GM13976 (cell line): Measurements from ENCODE around the gene TMEM114.

Source experiments
- DNase-seq: peaks from one replicate; pipeline ENCODE4 v3.0.0; 2012; ENCODE audit warnings: low spot score
- CTCF ChIP-seq: IDR thresholded peaks from 2 replicates; pipeline ENCODE4 v1.5.1; 2012; ENCODE audit warnings: borderline replicate concordance, mild to moderate bottlenecking; ENCODE audit not compliant: insufficient read depth; ENCODE audit errors: extremely low read depth, missing control alignments, control extremely low read depth
- in situ Hi-C: fragments of 300-500 bp; cut with MboI; formaldehyde crosslinking; loops from one replicate; pipeline ENCODE4 v1.12.0; 2022; ENCODE audit warnings: low sequenced_read_pairs, mixed read lengths, inconsistent platforms; ENCODE audit not compliant: unreplicated experiment

The TMEM114 gene

DNA sequence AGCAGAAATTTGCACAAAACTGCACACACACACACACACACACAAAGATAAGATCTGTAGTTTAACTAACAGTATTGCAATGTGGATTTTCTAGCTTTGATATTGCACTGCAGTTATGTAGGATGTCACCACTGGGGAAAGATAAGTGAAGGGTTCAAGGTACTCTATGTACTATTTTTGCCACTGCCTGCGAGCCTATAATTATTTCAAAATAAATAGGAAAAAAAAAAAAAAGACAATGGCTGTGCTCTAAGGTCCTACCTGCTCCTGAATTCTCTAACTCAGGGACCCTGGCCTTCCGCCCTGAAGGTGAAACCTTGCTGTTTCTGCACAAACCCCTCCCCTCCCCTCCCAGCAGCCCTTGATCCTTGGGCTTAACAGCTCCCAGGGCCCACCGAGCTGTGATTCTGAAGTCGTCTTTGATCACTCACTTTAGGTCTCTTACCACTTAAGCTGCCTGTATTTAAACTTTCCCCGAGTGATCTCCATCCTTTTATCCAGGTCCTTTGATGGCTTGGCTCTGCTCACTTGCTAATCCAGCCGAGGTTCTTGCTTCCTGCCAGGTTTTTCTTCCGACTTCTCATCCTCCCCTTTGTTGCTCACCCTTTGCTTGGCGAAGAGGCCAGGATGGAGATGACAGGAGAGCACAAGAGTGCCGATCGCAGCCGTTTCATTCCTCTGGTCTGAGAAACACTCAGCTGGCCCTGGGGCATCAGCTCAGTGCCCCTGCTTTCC is 37.7 kb downstream of the TMEM114 start:
- TF ChIP-seq CTCF: no peak
- DNase-seq: no peak
- in situ Hi-C loops: loop anchor here (25.0 kb wide), 1 partner anchor 585 kb away; no protein-coding TSS in a partner anchor

GRCh38 chr16:8551388-8552332 is 38.7 kb downstream of the TMEM114 start:
- in situ Hi-C loops: loop anchor here (25.0 kb wide), 1 partner anchor 586 kb away; no protein-coding TSS in a partner anchor
- no peak for TF ChIP-seq CTCF
- DNase-seq: no peak

DNA sequence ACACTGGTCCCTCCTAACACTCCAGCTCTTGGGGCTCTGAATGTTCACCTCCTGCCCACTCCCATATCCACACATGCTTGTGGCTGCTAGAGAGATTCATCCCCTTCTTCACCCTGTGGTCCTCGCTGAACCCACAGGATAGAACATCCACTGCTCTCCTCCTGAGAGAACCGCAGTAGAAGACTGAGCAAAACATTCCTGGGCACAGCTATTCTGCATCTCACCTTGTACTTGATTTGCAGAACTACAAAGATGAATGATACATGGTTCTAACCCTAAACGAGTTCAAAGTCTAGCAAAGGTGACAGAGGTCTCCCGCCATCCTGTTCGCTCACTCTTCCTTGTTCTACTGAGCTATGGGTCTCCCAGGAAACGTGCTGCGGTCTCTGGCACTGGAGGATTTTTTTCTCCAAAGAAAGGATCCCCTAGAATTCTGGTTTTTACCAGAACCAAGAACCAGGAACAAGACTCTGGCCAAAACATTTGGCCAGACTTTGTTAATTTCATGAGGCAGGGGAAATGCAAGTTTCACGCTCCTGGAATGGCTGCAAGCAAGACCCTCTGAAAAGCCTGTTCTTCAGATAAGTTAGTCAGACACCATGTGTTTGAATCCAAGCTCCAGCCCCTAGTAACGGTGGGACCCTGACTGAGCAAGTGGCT is 39.5 kb downstream of the TMEM114 start:
- in situ Hi-C loops: loop anchor here (25.0 kb wide), 1 partner anchor 586 kb away; no protein-coding TSS in a partner anchor
- no peak for DNase-seq
- no peak for TF ChIP-seq CTCF

DNA sequence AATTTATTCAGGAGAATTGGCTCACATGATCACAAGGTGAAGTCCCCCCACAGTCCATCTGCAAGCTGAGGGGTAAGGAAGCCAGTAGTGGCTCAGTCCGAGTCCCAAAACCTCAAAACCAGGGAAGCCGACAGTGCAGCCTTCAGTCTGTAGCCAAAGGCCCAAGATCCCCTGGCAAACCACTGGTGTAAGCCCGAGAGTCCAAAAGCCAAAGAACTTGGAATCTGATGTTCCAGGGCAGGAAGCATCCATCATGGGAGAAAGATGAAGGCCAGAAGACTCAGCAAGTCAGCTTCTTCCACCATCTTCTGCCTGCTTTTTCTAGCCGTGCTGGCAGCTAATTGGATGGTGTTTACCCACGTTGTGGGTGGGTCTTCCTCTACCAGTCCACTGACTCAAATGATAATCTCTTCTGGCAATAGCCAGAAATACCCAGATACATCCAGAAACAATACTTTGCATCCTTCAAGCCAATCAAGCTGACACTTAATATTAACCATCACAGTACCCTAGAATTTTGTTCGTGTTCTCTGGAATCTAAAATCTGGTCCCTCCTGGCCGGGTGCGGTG is 40.4 kb downstream of the TMEM114 start:
- DNase-seq: no peak
- TF ChIP-seq CTCF: no peak
- in situ Hi-C loops: loop anchor here (25.0 kb wide), 1 partner anchor 587 kb away; no protein-coding TSS in a partner anchor

- in situ Hi-C loops: no loop called here
- TF ChIP-seq CTCF: no peak
- DNase-seq: no peak
Measured at GRCh38 chr16:8548166-8548565, 42.1 kb downstream of the TMEM114 start.

DNA sequence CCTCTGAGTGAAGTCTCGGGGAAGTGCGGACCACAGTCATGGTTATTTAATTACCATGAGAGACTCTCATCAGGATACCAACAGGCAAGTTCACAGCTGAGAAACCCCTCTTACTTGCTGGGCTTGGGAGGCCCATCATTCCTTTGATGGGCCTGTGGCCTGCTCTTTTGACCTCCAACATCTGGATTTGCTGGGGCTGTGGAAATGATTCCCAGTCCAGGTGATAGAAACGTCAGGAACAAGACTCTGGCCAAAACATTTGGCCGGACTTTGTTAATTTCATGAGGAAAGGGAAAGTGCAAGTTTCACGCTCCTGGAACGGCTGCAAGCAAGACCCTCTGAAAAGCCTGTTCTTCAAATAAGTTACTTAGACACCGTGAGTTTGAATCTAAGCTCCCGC is 42.5 kb downstream of the TMEM114 start:
- in situ Hi-C loops: no loop called here
- TF ChIP-seq CTCF: no peak

More for the DNA sequence above, 42.5 kb downstream of the TMEM114 start:
- DNase-seq: no peak
